Fibroblast of pulmonary artery (primary cell): ENCODE data around the gene PRDM15.

ENCODE experiments used
- DNase-seq: peaks from one replicate; pipeline ENCODE4 v3.0.0-alpha.2; 2010; ENCODE audit warnings: low read depth
- H3K4me3 ChIP-seq: replicated peaks from 2 replicates; pipeline ENCODE4 v1.5.1; 2011; ENCODE audit warnings: low read depth, mild to moderate bottlenecking, control low read depth, low read length, moderate library complexity
- CTCF ChIP-seq: IDR thresholded peaks from 2 replicates; pipeline ENCODE4 v1.5.1; 2011; ENCODE audit warnings: mild to moderate bottlenecking, control low read depth, low read length, inconsistent platforms; ENCODE audit errors: missing control alignments

The PRDM15 gene

GRCh38 chr21:41900401-41900800 lies 21.3 kb upstream of the PRDM15 start:
- no peak for DNase-seq
- H3K4me3 ChIP-seq: no peak overlapping the region
- no peak for TF ChIP-seq CTCF

GRCh38 chr21:41899426-41900202 lies 20.5 kb upstream of the PRDM15 start:
- H3K4me3 ChIP-seq: no peak overlapping the region
- TF ChIP-seq CTCF: no peak
- no peak for DNase-seq

GRCh38 chr21:41898998-41899397 lies 19.9 kb upstream of the PRDM15 start:
- DNase-seq: no peak
- no peak overlapping the region for H3K4me3 ChIP-seq
- TF ChIP-seq CTCF: no peak

- no peak for TF ChIP-seq CTCF
- no peak for DNase-seq
These were observed 18.6 kb upstream of the PRDM15 start for GRCh38 chr21:41897700-41898099.

GRCh38 chr21:41897047-41897669 lies 18.0 kb upstream of the PRDM15 start:
- H3K4me3 ChIP-seq: no peak overlapping the region
- DNase-seq: no peak

More at GRCh38 chr21:41897700-41898099, 18.6 kb upstream of the PRDM15 start:
- H3K4me3 ChIP-seq: no peak overlapping the region

GRCh38 chr21:41895643-41896493 lies 16.7 kb upstream of the PRDM15 start:
- no peak for TF ChIP-seq CTCF
- no peak for DNase-seq
- no peak overlapping the region for H3K4me3 ChIP-seq

More at GRCh38 chr21:41897047-41897669, 18.0 kb upstream of the PRDM15 start:
- TF ChIP-seq CTCF: no peak
